Skeletal muscle tissue (tissue), 4 donors: ENCODE data around the gene NFYA. TPM values are rescaled to one million over a fixed set of nuclear protein-coding genes. Genes with fewer than 3 reads are reported as not detected.

Experiments
- H3K27ac ChIP-seq: one replicate; pipeline ENCODE4 v1.7.0; 2013; ENCODE audit warnings: mild to moderate bottlenecking, low read depth, low read length, inconsistent platforms
- H3K27me3 ChIP-seq, 3 donors: one replicate each; pipeline ENCODE4 v1.7.0; 2013; ENCODE audit warnings: low read length in 3 of 3; ENCODE audit not compliant: control insufficient read depth in 3 of 3, insufficient read depth in 3 of 3
- H3K36me3 ChIP-seq, 3 donors: one replicate each; pipeline ENCODE4 v1.7.0; 2013; ENCODE audit warnings: low read length in 3 of 3; ENCODE audit not compliant: control insufficient read depth in 3 of 3, insufficient read depth in 3 of 3
- H3K4me1 ChIP-seq, 3 donors: one replicate each; pipeline ENCODE4 v1.7.0; 2013; ENCODE audit warnings: low read length in 3 of 3, mild to moderate bottlenecking in 3 of 3; ENCODE audit not compliant: control insufficient read depth in 3 of 3, insufficient read depth in 3 of 3
- H3K4me3 ChIP-seq, 3 donors: one replicate each; pipeline ENCODE4 v1.7.0; 2013; ENCODE audit warnings: low read length in 3 of 3
- H3K9ac ChIP-seq, 3 donors: one replicate each; pipeline ENCODE4 v1.7.0; 2013; ENCODE audit warnings: low read length in 3 of 3, mild to moderate bottlenecking in 3 of 3, moderate library complexity in 2 of 3, low read depth in 1 of 3
- H3K9me3 ChIP-seq, 3 donors: one replicate each; pipeline ENCODE4 v1.7.0; 2013; ENCODE audit warnings: low read length in 3 of 3; ENCODE audit not compliant: control insufficient read depth in 3 of 3
- total RNA-seq: library from RNA; depleted of rRNA; stranded (reverse); fragments of >200 nt; gene quantifications from one replicate; pipeline ENCODE4 v1.2.3, GENCODE V29; 2014
- donor health status: Osteomylitis.

Gene NFYA
- total RNA-seq, 1 donor from 2014 or later = 17.2 TPM

- Histone ChIP-seq H3K36me3 (peaks cover 0 to 11% (median 11%) of the 10 kb centered on the region in 3 donors), H3K9me3 (no peaks in the 10 kb centered on the region), H3K27ac (no peak overlapping the region), H3K9ac (no peak overlapping the region), H3K27me3 (no peaks in the 10 kb centered on the region), H3K4me1 (no peaks in the 10 kb centered on the region), H3K4me3 (no peak overlapping the region)
Measured at GRCh38 chr6:41125282-41125681, 52.5 kb downstream of the NFYA start.

- no peaks in the 10 kb centered on the region for H3K4me1 ChIP-seq
- no peak overlapping the region for H3K4me3 ChIP-seq
- no peaks in the 10 kb centered on the region for H3K9me3 ChIP-seq
- no peaks in the 10 kb centered on the region for H3K27me3 ChIP-seq
- H3K36me3 ChIP-seq = peaks cover 2 to 13% (median 9%) of the 10 kb centered on the region in 3 donors
- no peak overlapping the region for H3K9ac ChIP-seq
- H3K27ac ChIP-seq = no peak overlapping the region
Measured at GRCh38 chr6:41132254-41132653, 59.5 kb downstream of the NFYA start.

DNA sequence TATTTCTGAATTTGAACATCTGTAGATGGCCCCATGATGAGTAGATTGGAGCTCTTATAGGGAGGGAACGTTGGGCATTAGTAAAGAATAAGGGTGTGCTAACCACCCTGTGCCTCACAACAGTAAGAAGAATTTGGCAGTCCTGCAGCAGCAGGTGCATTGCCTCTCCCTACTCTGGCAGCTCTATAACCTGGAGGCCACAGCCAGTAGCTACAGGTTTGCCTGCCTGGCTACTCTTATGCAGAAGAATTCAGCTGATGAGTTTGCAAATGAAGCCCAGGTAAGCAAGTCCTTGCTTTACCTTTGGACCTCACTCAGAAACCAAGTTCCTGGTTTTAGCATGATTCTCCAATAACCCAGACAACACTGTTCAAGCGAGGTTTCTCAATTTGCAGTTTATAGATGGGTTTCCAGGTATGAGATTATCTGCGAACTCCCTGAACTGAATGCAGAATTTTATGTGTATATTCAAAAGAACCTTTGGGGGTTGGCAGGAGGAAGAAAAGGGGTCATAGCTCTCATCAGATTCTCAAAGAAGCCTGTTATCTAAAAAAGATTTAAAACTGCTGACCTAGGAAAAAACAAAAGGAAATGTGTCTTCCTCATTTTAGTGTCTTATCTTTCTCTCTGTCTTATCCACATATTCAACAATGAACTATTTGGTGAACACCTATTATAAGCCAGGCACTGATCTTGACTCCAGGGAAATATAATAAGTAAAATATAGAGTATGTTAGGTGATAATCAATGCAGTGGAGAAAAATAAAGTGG lies 62.5 kb downstream of the NFYA start:
- peaks cover 2 to 34% (median 23%) of the 10 kb centered on the region in 3 donors for H3K36me3 ChIP-seq
- no peak overlapping the region for H3K27ac ChIP-seq
- no peaks in the 10 kb centered on the region for H3K4me1 ChIP-seq
- H3K4me3 ChIP-seq = no peak overlapping the region
- H3K27me3 ChIP-seq = no peaks in the 10 kb centered on the region
- no peaks in the 10 kb centered on the region for H3K9me3 ChIP-seq
- no peak overlapping the region for H3K9ac ChIP-seq

- Histone ChIP-seq H3K27me3 (no peaks in the 10 kb centered on the region), H3K9ac (no peak overlapping the region), H3K36me3 (peaks cover 2 to 42% (median 23%) of the 10 kb centered on the region in 3 donors), H3K27ac (no peak overlapping the region), H3K4me1 (no peaks in the 10 kb centered on the region), H3K9me3 (no peaks in the 10 kb centered on the region), H3K4me3 (no peak overlapping the region)
Measured at GRCh38 chr6:41136911-41137310, 64.1 kb downstream of the NFYA start.

GRCh38 chr6:41147917-41148316 lies 75.1 kb downstream of the NFYA start:
- no peaks in the 10 kb centered on the region for H3K4me1 ChIP-seq
- H3K4me3 ChIP-seq = no peak overlapping the region
- peaks cover 0 to 5% (median 0%) of the 10 kb centered on the region in 3 donors for H3K36me3 ChIP-seq
- no peaks in the 10 kb centered on the region for H3K9me3 ChIP-seq
- H3K27ac ChIP-seq = no peak overlapping the region
- no peaks in the 10 kb centered on the region for H3K27me3 ChIP-seq
- no peak overlapping the region for H3K9ac ChIP-seq

Other genes starting within 250 kb of the NFYA start
- gene UNC5CL, start 33.8 kb upstream of the NFYA start, total RNA-seq = 2.1 TPM
- gene TSPO2, start 30.5 kb upstream of the NFYA start, total RNA-seq = 1.0 TPM
- gene APOBEC2, start 19.8 kb upstream of the NFYA start, total RNA-seq = 664 TPM
- 10.4 TPM for gene OARD1, start 618 bp upstream of the NFYA start, total RNA-seq
- gene TREML1, start 81.4 kb downstream of the NFYA start, total RNA-seq = not detected
- gene TREM2, start 90.1 kb downstream of the NFYA start, total RNA-seq = 0.52 TPM
- gene TREML2, start 128.2 kb downstream of the NFYA start, total RNA-seq = under 0.01 TPM
- not detected for gene TREML4, start 155.4 kb downstream of the NFYA start, total RNA-seq
- gene TREM1, start 213.7 kb downstream of the NFYA start, total RNA-seq = under 0.01 TPM